GM12878 (cell line): Measurements from ENCODE around the gene SCARB1. TPM values are rescaled to one million over a fixed set of nuclear protein-coding genes. Genes with fewer than 3 reads are reported as not detected.
A peak's percentile ranks its signal among the peaks of the same experiment; 100 is the strongest.

Source experiments
- ATAC-seq: fragments of 200-7000 bp; cut with Tn5 transposase; 3 replicates; pipeline ENCODE4 v1.9.1; 2020; ENCODE audit warnings: mild to moderate bottlenecking, moderate library complexity
- BruUV-seq: library from RNA; stranded (reverse); fragments of 400-500 nt; replicated peaks from 2 replicates; lab custom pipeline; 2021; lab: Mats Ljungman, UMichigan
- CTCF ChIA-PET: fragments of 300-600 bp; sonication (Branson Sonifier 250); formaldehyde crosslinking; extraction: SDS; loops from one replicate; lab custom pipeline; 2021; ENCODE audit warnings: inconsistent platforms; lab: Yijun Ruan, JAX
- POLR2A ChIA-PET: fragments of 350-600 bp; formaldehyde crosslinking; extraction: SDS; loops from one replicate; lab custom pipeline; 2021; ENCODE audit warnings: inconsistent platforms; lab: Charles Lee
- RAD21 ChIA-PET: fragments of 300-600 bp; sonication (Branson Sonifier 250); formaldehyde crosslinking; loops from one replicate; lab custom pipeline; 2023; ENCODE audit warnings: antibody characterized with exemption; ENCODE audit not compliant: unreplicated experiment; lab: Charles Lee
- SMC1A ChIA-PET: fragments of 300-600 bp; sonication (Branson Sonifier 250); formaldehyde crosslinking; loops from one replicate; lab custom pipeline; 2023; ENCODE audit not compliant: unreplicated experiment, uncharacterized antibody; lab: Charles Lee
- DNase-seq: peaks from one replicate; pipeline ENCODE4 v3.0.0-alpha.2; 2011; ENCODE audit warnings: low read depth, low spot score
- FAIRE-seq: peaks from 3 replicates; lab custom pipeline; 2011; peaks lifted over from hg19 to GRCh38; lab: Jason Lieb, UNC
- H2AFZ ChIP-seq: 2 replicates; pipeline ENCODE4 v1.6.0; 2011; ENCODE audit warnings: low read depth, low read length, control low read depth; ENCODE audit not compliant: control insufficient read depth
- H3K27ac ChIP-seq: 2 replicates; pipeline ENCODE4 v1.5.1; 2011; ENCODE audit warnings: control low read depth; ENCODE audit not compliant: control insufficient read depth, insufficient read depth
- H3K27me3 ChIP-seq, 2 experiments: replicated peaks in 1 of 2; 2 replicates each; pipeline versions ENCODE4 v1.6.0 to v1.6.1; 2011; ENCODE audit warnings: low read length in 1 of 2; ENCODE audit not compliant: control insufficient read depth in 2 of 2, insufficient read depth in 2 of 2
- H3K36me3 ChIP-seq, 2 experiments: 2 replicates each; pipeline ENCODE4 v1.5.1; 2011; ENCODE audit warnings: low read length in 1 of 2; ENCODE audit not compliant: control insufficient read depth in 2 of 2, insufficient read depth in 2 of 2
- H3K4me1 ChIP-seq: 2 replicates; pipeline ENCODE4 v1.6.1; 2011; ENCODE audit warnings: mild to moderate bottlenecking, low read length, moderate library complexity, mixed read lengths; ENCODE audit not compliant: control insufficient read depth, insufficient read depth
- H3K4me2 ChIP-seq: 2 replicates; pipeline ENCODE4 v1.6.0; 2011; ENCODE audit warnings: control low read depth; ENCODE audit not compliant: control insufficient read depth, insufficient read depth
- H3K4me3 ChIP-seq: fragments of 200-600 bp; sonication (generic); 2 replicates; pipeline ENCODE4 v1.5.1; 2016
- H3K79me2 ChIP-seq: 2 replicates; pipeline ENCODE4 v1.6.0; 2011; ENCODE audit warnings: low read length; ENCODE audit not compliant: control insufficient read depth, insufficient read depth
- H3K9ac ChIP-seq: 2 replicates; pipeline ENCODE4 v1.8.0; 2011; ENCODE audit warnings: low read length, control low read depth, mixed read lengths; ENCODE audit not compliant: control insufficient read depth, insufficient read depth
- H3K9me3 ChIP-seq: replicated peaks from 3 replicates; pipeline ENCODE4 v1.5.1; 2011; ENCODE audit warnings: mild to moderate bottlenecking, low read length; ENCODE audit not compliant: control insufficient read depth, insufficient read depth
- H4K20me1 ChIP-seq: 2 replicates; pipeline ENCODE4 v1.6.0; 2011; ENCODE audit not compliant: control insufficient read depth, insufficient read depth
- BHLHE40 ChIP-seq, 2 experiments: fragments of 450-650 bp in 1 of 2; IDR thresholded peaks; 2 replicates each; pipeline ENCODE4 v1.6.1; 2011 to 2017; ENCODE audit warnings: low read depth in 2 of 2, borderline replicate concordance in 1 of 2, improper control_type of control experiment in 1 of 2, low read length in 1 of 2, mild to moderate bottlenecking in 1 of 2
- CHD4 ChIP-seq: fragments of 200-600 bp; sonication (generic); IDR thresholded peaks from 2 replicates; pipeline ENCODE4 v1.6.1; 2016; ENCODE audit warnings: mild to moderate bottlenecking
- EP300 ChIP-seq, 2 experiments: fragments of 150-350 bp in 1 of 2; IDR thresholded peaks; 2 replicates each; pipeline ENCODE4 v1.6.1; 2011 to 2012; ENCODE audit warnings: low read depth in 2 of 2, low read length in 2 of 2, borderline replicate concordance in 1 of 2, improper control_type of control experiment in 1 of 2, inconsistent platforms in 1 of 2; ENCODE audit not compliant: control insufficient read depth in 1 of 2
- ESRRA ChIP-seq: IDR thresholded peaks from 2 replicates; pipeline ENCODE4 v1.6.1; 2012; ENCODE audit warnings: mild to moderate bottlenecking, low read length, improper control_type of control experiment
- FOXM1 ChIP-seq: IDR thresholded peaks from 2 replicates; pipeline ENCODE4 v1.6.1; 2012; ENCODE audit warnings: low read depth, mild to moderate bottlenecking, inconsistent platforms, low read length, moderate library complexity
- IKZF1 ChIP-seq: fragments of 450-650 bp; conservative IDR thresholded peaks from 2 replicates; pipeline ENCODE4 v1.6.1; 2017; ENCODE audit warnings: antibody characterized with exemption, mild to moderate bottlenecking
- MEF2A ChIP-seq: IDR thresholded peaks from 2 replicates; pipeline ENCODE4 v1.6.1; 2011; ENCODE audit warnings: low read depth, mild to moderate bottlenecking, low read length, moderate library complexity; ENCODE audit not compliant: insufficient read depth
- NRF1 ChIP-seq: conservative IDR thresholded peaks from 2 replicates; pipeline ENCODE4 v1.6.1; 2011; ENCODE audit warnings: mild to moderate bottlenecking, low read depth, low read length, improper control_type of control experiment
- RCOR1 ChIP-seq: conservative IDR thresholded peaks from 2 replicates; pipeline ENCODE4 v1.6.1; 2012; ENCODE audit warnings: low read depth, low read length, improper control_type of control experiment
- SIX5 ChIP-seq: IDR thresholded peaks from 2 replicates; pipeline ENCODE4 v1.6.1; 2011; ENCODE audit warnings: mild to moderate bottlenecking, low read depth, low read length, moderate library complexity; ENCODE audit not compliant: severe bottlenecking
- SMAD5 ChIP-seq: IDR thresholded peaks from 2 replicates; pipeline ENCODE4 v1.6.1; 2016; ENCODE audit warnings: antibody characterized with exemption, low read depth
- TBL1XR1 ChIP-seq: IDR thresholded peaks from 2 replicates; pipeline ENCODE4 v1.6.1; 2012; ENCODE audit warnings: low read depth, low read length, improper control_type of control experiment
- ZNF207 ChIP-seq: fragments of 450-650 bp; IDR thresholded peaks from 2 replicates; pipeline ENCODE4 v1.6.1; 2014; ENCODE audit warnings: antibody characterized with exemption, mild to moderate bottlenecking, borderline replicate concordance
- ZNF384 ChIP-seq: IDR thresholded peaks from 2 replicates; pipeline ENCODE4 v1.6.1; 2012; ENCODE audit warnings: low read depth, mild to moderate bottlenecking, low read length, improper control_type of control experiment, borderline replicate concordance
- ZNF622 ChIP-seq: fragments of 450-650 bp; IDR thresholded peaks from 2 replicates; pipeline ENCODE4 v1.6.1; 2017; ENCODE audit warnings: mild to moderate bottlenecking, inconsistent platforms
- WGBS: methylation state at CpG from one replicate; pipeline ENCODE4 v1.1.6; 2016; ENCODE audit warnings: low lambda C conversion rate; ENCODE audit not compliant: insufficient replicate concordance, insufficient coverage; ENCODE audit errors: missing lambda C conversion rate; 5-methylcytosine and 5-hydroxymethylcytosine counted together
- in situ Hi-C: fragments of 300-500 bp; cut with MboI; formaldehyde crosslinking; loops from 9 replicates; pipeline ENCODE4 v1.14.3; 2018; ENCODE audit warnings: mixed read lengths
- intact Hi-C: fragments of 100-400 bp; cut with micrococcal nuclease; formaldehyde crosslinking; loops from one replicate; pipeline ENCODE4 v1.14.2; 2022; ENCODE audit not compliant: unreplicated experiment
- polyA plus RNA-seq, 11 experiments: library from polyadenylated mRNA; depleted of rRNA in 4 of 11; unstranded in 6 of 11; stranded (reverse) in 5 of 11; fragments of >200 nt; fragmentation: Nextera tagmentation in 4 of 11; fragmentation: Illumina TruSeq in 1 of 11; extraction: Ambion mirVana in 4 of 11; extraction: Trizol in 1 of 11; gene quantifications; 1 replicate in 1 of 11; 2 replicates in 10 of 11; pipeline versions ENCODE4 v1.2.1 to v1.2.3, GENCODE V29; 2011 to 2016; ENCODE audit warnings: inconsistent platforms in 2 of 11, missing spikeins in 2 of 11, low read depth in 1 of 11
- total RNA-seq, 4 experiments: library from RNA; depleted of rRNA in 3 of 4; stranded (reverse); fragments of >200 nt in 3 of 4; fragmentation: Illumina TruSeq in 1 of 4; extraction: Trizol in 1 of 4; gene quantifications; 2 replicates each; pipeline versions ENCODE4 v1.2.1 to v1.2.3, GENCODE V29; 2013 to 2021
- TF ChIP-seq, protein P1 (sequence below): fragments of 450-650 bp; IDR thresholded peaks from 2 replicates; pipeline ENCODE4 v1.6.1; 2017; ENCODE audit warnings: mild to moderate bottlenecking
- TF ChIP-seq, protein P2 (sequence below): IDR thresholded peaks from 2 replicates; pipeline ENCODE4 v1.6.1; 2012; ENCODE audit warnings: low read depth, low read length, improper control_type of control experiment

SCARB1 gene
- total and polyA plus RNA-seq, 10 of the 15 experiments (the other 5 are each of a cell fraction or from before 2014, with no cell fraction given) = 0.34 to 104 (median 63.1) TPM

DNA sequence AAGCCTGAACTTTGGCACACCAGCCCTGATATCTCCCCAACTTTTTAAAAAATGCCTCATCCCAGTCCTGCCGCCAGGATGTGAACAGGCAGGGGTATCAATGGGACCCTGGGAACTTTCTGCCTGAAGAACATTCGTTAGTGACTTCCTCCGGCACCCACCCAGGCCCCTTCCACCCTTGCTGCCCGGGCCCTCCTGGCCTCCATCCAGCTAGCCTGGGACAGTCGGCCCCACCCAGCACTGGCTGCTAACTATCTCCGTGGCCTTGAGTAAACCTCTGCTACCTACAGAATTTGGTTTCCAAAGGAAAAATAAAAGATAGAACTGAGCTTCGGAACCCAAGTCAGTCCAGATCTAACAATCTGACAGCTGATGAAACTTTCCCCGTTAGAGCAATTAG, 14.3 kb downstream of the SCARB1 start (continued):
- TF ChIP-seq, protein P1, sequence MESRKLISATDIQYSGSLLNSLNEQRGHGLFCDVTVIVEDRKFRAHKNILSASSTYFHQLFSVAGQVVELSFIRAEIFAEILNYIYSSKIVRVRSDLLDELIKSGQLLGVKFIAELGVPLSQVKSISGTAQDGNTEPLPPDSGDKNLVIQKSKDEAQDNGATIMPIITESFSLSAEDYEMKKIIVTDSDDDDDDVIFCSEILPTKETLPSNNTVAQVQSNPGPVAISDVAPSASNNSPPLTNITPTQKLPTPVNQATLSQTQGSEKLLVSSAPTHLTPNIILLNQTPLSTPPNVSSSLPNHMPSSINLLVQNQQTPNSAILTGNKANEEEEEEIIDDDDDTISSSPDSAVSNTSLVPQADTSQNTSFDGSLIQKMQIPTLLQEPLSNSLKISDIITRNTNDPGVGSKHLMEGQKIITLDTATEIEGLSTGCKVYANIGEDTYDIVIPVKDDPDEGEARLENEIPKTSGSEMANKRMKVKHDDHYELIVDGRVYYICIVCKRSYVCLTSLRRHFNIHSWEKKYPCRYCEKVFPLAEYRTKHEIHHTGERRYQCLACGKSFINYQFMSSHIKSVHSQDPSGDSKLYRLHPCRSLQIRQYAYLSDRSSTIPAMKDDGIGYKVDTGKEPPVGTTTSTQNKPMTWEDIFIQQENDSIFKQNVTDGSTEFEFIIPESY = no peak
- no peak for TF ChIP-seq RCOR1
- no peak for TF ChIP-seq EP300 (IDR thresholded peaks at IDR 0.05; ENCODE audit: borderline replicate concordance in 1 of 2, control insufficient read depth in 1 of 2, low read depth in 2 of 2, low read length in 2 of 2)
- TF ChIP-seq SMAD5 = no peak
- no peak for TF ChIP-seq FOXM1

DNA sequence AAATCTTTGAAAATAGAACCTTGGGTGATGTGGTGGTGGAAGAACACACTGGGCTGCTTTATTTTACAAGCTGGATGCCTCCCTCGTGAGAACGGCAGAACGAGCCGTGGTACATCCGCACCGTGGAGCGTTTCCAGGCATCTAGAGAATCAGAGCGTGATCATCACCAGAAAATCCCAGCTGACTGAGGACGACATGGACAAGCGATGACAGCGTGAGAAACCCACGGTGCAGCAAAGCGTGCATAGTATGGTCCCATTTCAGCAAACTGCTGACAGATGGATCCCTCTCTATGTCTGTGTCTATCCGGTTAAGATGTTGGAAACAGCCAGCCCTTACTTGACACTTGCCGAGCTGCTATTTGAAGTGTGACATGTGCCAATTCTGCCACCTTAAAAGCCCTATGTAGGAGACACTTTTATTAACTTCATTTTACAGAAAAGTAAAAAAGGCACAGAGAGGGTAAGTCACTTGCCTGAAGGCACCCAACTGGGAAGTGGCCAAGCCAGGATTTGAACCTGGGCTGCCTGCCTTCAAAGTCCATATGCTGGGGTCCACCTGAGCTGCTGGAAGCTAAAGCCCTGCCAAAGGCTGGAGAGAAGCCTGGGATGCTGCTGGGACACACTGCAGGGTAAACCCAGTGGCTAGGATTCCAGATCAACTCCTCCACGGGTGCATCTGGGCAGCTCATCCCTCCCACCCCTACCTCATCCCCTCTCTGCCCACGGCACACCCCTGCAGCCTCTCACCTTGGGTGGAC, 14.9 kb downstream of the SCARB1 start:
- Histone ChIP-seq H3K27ac (no peak overlapping the region), H3K36me3 (peaks cover 4 to 10% of the 10 kb centered on the region in 2 experiments), H3K79me2 (peaks cover 32% of the 10 kb centered on the region), H4K20me1 (no peaks in the 10 kb centered on the region), H3K27me3 (no peaks in the 10 kb centered on the region), H2AFZ (no peak overlapping the region), H3K9ac (no peak overlapping the region), H3K9me3 (no peaks in the 10 kb centered on the region), H3K4me3 (no peak overlapping the region), H3K4me2 (no peak overlapping the region), H3K4me1 (no peaks in the 10 kb centered on the region; the same call in 1 of the 2 replicates)
- POLR2A ChIA-PET = no interaction called here
- CTCF ChIA-PET = no interaction called here
- in situ Hi-C loops = no loop called here
- DNase-seq (no peak), ATAC-seq (no peak), FAIRE-seq (no peak)
- intact Hi-C loops = no loop called here
- TSS peak; percentile 34 for BruUV-seq
- RAD21 ChIA-PET = interaction anchor here (1.5 kb wide), 1 partner anchor 14 kb away, joined by 3 read pairs; no protein-coding TSS in a partner anchor
- WGBS = 93% methylated on average over 17 of the region's 17 CpGs
- SMC1A ChIA-PET = no interaction called here
- TF ChIP-seq ZNF207 (no peak), ZNF622 (no peak), NRF1 (no peak), MEF2A (no peak), SIX5 (no peak), IKZF1 (no peak), BHLHE40 (IDR thresholded peaks at IDR 0.05; ENCODE audit: borderline replicate concordance in 1 of 2, low read depth in 2 of 2, low read length in 1 of 2) (no peak), ESRRA (no peak), CHD4 (no peak), ZNF384 (no peak), TBL1XR1 (no peak)
- TF ChIP-seq, protein P2, sequence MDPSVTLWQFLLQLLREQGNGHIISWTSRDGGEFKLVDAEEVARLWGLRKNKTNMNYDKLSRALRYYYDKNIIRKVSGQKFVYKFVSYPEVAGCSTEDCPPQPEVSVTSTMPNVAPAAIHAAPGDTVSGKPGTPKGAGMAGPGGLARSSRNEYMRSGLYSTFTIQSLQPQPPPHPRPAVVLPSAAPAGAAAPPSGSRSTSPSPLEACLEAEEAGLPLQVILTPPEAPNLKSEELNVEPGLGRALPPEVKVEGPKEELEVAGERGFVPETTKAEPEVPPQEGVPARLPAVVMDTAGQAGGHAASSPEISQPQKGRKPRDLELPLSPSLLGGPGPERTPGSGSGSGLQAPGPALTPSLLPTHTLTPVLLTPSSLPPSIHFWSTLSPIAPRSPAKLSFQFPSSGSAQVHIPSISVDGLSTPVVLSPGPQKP = no peak
- TF ChIP-seq, protein P1 = no peak
